Fibroblast of the aortic adventitia (primary cell): ENCODE measurements around the gene CLEC1B. TPM values are rescaled to one million over a fixed set of nuclear protein-coding genes. Genes with fewer than 3 reads are reported as not detected.
"Not testable (repeated sequence)": the region's sequence is repeated elsewhere in the genome, so short reads cannot be mapped to it uniquely, and the experiment has no call there.

Experiments used
- DNase-seq: peaks from one replicate; pipeline ENCODE4 v3.0.0-alpha.2; 2010; ENCODE audit warnings: low read depth
- H3K4me3 ChIP-seq: 2 replicates; pipeline ENCODE4 v1.5.1; 2011; ENCODE audit warnings: low read depth, mild to moderate bottlenecking, control low read depth, low read length, moderate library complexity
- total RNA-seq: library from RNA; depleted of rRNA; stranded (reverse); fragments of >200 nt; gene quantifications from 2 replicates; pipeline ENCODE4 v1.2.3, GENCODE V29; 2012; ENCODE audit warnings: low replicate concordance
- TF ChIP-seq, protein P1 (sequence below): IDR thresholded peaks from 2 replicates; pipeline ENCODE4 v1.5.1; 2011; ENCODE audit warnings: mild to moderate bottlenecking, low read length, control low read depth, inconsistent platforms; ENCODE audit not compliant: insufficient read depth

The CLEC1B gene
- total RNA-seq, 1 donor: not detected

DNA sequence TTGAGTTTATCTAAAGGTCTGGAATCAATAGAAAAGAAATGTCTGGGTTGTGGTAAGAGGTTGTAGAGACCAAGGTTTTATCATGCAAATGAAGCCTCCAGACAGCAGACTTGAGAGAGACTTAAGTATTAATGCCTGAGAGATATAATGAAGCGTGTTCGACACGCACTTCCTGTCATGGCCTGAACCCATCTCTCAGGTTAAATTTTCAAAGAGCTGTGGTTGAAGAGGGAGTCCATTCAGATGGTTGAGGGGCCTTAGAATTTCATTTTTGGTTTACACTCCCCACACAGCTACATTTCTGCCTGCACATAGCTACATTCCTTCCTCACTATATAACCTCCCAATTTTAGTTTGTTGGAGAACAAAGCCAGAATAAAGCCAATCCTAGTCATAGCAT lies 37.8 kb downstream of the CLEC1B start:
- H3K4me3 ChIP-seq: no peak overlapping the region
- DNase-seq: no peak
- TF ChIP-seq, protein P1, sequence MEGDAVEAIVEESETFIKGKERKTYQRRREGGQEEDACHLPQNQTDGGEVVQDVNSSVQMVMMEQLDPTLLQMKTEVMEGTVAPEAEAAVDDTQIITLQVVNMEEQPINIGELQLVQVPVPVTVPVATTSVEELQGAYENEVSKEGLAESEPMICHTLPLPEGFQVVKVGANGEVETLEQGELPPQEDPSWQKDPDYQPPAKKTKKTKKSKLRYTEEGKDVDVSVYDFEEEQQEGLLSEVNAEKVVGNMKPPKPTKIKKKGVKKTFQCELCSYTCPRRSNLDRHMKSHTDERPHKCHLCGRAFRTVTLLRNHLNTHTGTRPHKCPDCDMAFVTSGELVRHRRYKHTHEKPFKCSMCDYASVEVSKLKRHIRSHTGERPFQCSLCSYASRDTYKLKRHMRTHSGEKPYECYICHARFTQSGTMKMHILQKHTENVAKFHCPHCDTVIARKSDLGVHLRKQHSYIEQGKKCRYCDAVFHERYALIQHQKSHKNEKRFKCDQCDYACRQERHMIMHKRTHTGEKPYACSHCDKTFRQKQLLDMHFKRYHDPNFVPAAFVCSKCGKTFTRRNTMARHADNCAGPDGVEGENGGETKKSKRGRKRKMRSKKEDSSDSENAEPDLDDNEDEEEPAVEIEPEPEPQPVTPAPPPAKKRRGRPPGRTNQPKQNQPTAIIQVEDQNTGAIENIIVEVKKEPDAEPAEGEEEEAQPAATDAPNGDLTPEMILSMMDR: no peak

DNA sequence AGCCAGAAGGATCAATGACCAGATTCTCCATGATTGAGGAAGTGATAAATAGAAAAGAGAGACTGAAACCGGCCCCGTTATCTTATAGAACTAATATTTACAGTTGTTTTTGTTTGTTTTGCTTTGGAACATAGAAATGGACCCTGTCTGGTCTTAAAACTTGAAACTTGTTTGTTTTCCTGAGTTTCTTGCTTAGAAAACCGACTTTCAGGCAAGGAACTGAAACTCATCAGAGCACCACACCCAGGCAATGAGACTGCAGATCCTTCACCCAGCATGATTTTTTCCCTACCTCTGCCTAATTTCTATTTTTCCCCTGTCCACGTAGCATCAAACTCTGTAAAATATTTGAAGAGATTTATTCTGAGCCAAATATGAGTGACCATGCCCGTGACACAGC lies 38.3 kb downstream of the CLEC1B start:
- H3K4me3 ChIP-seq: no peak overlapping the region
- DNase-seq: no peak
- TF ChIP-seq, protein P1: no peak

DNA sequence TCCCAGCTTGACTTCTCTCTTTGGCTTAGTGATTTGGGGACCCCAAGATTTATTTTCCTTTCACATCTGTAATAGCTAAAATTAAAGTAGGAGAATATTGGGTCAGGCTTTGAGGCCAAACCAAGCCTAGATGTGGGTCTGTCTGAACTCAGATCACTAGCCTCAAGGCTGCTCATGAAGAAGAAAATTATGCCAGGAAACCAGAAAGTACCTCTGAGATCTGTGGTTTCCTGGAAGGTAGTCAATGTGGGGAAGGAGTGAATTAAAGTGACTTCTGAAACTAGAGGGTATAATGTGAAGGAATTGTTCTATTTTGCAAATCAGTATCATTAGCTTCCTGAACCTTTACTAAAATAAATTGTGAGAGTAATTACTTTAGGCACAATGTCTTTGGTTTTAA lies 41.1 kb downstream of the CLEC1B start:
- DNase-seq: no peak
- TF ChIP-seq, protein P1: no peak
- no peak overlapping the region for H3K4me3 ChIP-seq

DNA sequence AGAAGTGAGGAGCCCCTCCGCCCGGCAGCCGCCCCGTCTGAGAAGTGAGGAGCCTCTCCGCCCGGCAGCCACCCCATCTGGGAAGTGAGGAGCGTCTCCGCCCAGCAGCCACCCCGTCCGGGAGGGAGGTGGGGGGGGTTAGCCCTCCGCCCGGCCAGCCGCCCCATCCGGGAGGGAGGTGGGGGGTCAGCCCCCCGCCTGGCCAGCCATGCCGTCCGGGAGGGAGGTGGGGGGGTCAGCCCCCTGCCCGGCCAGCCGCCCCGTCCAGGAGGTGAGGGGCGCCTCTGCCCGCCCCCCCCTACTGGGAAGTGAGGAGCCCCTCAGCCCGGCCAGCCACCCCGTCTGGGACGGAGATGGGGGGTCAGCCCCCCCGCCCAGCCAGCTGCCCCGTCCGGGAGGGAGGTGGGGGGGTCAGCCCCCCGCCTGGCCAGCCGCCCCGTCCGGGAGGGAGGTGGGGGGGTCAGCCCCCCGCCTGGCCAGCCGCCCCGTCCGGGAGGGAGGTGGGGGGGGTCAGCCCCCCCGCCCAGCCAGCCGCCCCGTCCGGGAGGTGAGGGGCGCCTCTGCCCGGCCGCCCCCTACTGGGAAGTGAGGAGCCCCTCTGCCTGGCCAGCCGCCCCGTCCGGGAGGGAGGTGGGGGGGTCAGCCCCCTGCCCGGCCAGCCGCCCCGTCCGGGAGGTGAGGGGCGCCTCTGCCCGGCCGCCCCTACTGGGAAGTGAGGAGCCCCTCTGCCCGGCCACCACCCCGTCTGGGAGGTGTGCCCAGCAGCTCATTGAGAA lies 45.8 kb downstream of the CLEC1B start:
- not testable (repeated sequence) for H3K4me3 ChIP-seq, DNase-seq

DNA sequence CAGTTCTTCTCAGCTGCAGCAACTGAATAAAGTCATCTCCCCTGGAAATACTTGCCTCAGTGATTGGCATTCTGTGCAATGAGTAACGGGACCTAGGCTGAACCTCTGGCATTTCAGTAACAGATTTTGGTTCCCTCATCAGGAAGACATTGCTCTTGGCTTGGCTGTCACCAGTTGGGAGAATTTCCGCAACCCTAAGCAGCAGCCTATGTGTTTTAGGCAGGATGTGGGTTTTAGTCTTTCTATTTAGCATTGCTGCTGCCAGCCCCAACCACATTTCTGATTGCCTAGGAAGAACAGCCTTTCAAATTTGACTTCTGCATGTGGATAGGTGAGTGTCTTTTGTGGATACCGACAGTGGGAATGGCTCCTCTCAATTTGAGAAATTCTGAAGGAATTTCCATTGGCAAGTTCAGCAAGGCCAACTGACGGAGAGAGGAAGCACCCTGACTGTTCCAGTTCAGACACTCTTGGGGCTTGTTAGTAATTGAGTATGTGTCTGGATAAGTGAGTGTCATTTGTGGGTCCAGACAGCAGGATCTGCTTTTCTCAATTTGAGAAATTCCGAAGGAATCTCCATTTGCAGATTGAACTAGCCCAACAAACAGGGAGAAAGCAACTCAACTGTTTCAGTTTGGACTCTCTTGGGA lies 47.8 kb downstream of the CLEC1B start:
- H3K4me3 ChIP-seq: no peak overlapping the region
- TF ChIP-seq, protein P1: no peak
- no peak for DNase-seq

DNA sequence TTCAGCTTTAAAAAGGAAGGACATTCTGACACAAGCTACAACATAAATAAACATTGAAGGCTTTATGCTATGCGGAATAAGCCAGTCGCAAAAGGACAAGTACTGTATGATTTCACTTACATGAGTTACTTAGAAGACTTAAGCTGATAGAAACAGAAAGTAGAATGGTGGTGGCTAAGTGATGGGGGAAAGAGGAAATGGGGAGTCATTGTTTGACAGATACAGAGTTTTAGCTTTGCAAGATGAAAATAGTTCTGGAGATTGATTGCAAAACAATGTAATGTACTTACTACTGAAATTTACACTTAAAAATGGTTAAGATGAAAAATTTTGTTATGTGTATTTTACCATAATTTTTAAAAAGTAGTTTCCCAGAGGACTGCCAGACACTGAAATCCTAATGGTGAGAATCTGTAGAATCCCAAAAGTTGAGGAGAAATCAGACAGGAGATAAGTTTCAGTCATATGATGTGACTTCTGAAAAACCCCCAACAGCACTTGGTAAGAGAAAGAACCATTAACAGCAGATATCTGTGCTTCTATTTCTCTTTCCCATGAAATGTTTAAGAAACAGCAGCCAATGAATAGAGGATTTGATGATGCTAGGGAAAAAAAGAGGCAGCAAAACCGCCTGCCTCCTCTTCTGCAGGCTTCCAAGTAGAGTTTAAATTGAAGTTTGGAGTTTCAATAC lies 50.2 kb downstream of the CLEC1B start:
- no peak overlapping the region for H3K4me3 ChIP-seq
- TF ChIP-seq, protein P1: no peak
- DNase-seq: no peak

DNA sequence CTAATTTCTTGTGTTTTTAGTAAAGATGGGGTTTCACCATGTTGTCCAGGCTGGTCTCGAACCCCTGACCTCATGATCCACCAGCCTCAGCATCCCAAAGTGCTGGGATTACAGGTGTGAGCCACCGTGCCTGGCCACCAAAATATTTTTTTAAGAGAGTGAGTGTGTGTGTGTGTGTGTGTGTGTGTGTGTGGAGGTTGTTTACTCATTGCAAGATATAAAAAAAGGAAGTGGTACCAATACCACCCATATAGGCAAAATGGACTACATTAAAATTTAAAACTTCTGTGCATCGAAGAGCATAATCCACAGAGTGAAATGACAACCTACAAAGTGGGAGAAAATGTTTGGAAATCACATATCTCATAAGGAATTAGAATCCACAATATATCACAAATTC lies 51.2 kb downstream of the CLEC1B start:
- TF ChIP-seq, protein P1: no peak
- no peak for DNase-seq
- H3K4me3 ChIP-seq: no peak overlapping the region
